Astrocyte (in vitro differentiated cells and primary cell): Measurements from ENCODE around the gene EP400. TPM values are rescaled to one million over a fixed set of nuclear protein-coding genes. Genes with fewer than 3 reads are reported as not detected.

Experiments used
- DNase-seq: peaks from one replicate; pipeline ENCODE4 v3.0.0-alpha.2; 2010; ENCODE audit warnings: low read depth
- FAIRE-seq: peaks from 2 replicates; lab custom pipeline; 2011; peaks lifted over from hg19 to GRCh38; lab: Jason Lieb, UNC
- H2AFZ ChIP-seq: 2 replicates; pipeline ENCODE4 v1.6.0; 2012; ENCODE audit warnings: low read depth, low read length, inconsistent platforms
- H3K27ac ChIP-seq: 2 replicates; pipeline ENCODE4 v1.5.1; 2011; ENCODE audit warnings: low read depth, low read length, inconsistent platforms
- H3K27me3 ChIP-seq: 2 replicates; pipeline ENCODE4 v1.6.0; 2011; ENCODE audit warnings: low read length, inconsistent platforms; ENCODE audit not compliant: insufficient read depth
- H3K36me3 ChIP-seq: 2 replicates; pipeline ENCODE4 v1.5.1; 2011; ENCODE audit warnings: low read length, inconsistent platforms; ENCODE audit not compliant: insufficient read depth
- H3K4me1 ChIP-seq: 2 replicates; pipeline ENCODE4 v1.5.1; 2011; ENCODE audit warnings: low read length, inconsistent platforms; ENCODE audit not compliant: insufficient read depth
- H3K4me2 ChIP-seq: 2 replicates; pipeline ENCODE4 v1.6.0; 2012; ENCODE audit warnings: low read length, inconsistent platforms
- H3K4me3 ChIP-seq: 2 replicates; pipeline ENCODE4 v1.5.1; 2011; ENCODE audit warnings: low read depth, mild to moderate bottlenecking, low read length, inconsistent platforms; ENCODE audit not compliant: insufficient read depth
- H3K79me2 ChIP-seq: 2 replicates; pipeline ENCODE4 v1.6.0; 2012; ENCODE audit warnings: mild to moderate bottlenecking, low read length, inconsistent platforms; ENCODE audit not compliant: insufficient read depth
- H3K9ac ChIP-seq: 2 replicates; pipeline ENCODE4 v1.6.0; 2012; ENCODE audit warnings: mild to moderate bottlenecking, low read length, inconsistent platforms
- H3K9me3 ChIP-seq: 2 replicates; pipeline ENCODE4 v1.5.1; 2012; ENCODE audit warnings: low read depth, mild to moderate bottlenecking, low read length, inconsistent platforms; ENCODE audit not compliant: insufficient read depth
- H4K20me1 ChIP-seq: 2 replicates; pipeline ENCODE4 v1.6.0; 2012; ENCODE audit warnings: low read length, inconsistent platforms; ENCODE audit not compliant: insufficient read depth
- H3K27ac Mint-ChIP-seq: one replicate; pipeline ENCODE4 v1.8.0; 2021; ENCODE audit warnings: mild to moderate bottlenecking, mixed read lengths; ENCODE audit not compliant: unreplicated experiment
- H3K27me3 Mint-ChIP-seq: one replicate; pipeline ENCODE4 v1.8.0; 2021; ENCODE audit warnings: low read depth, mixed read lengths; ENCODE audit not compliant: unreplicated experiment
- H3K36me3 Mint-ChIP-seq: one replicate; pipeline ENCODE4 v1.8.0; 2021; ENCODE audit warnings: low read depth, mixed read lengths; ENCODE audit not compliant: unreplicated experiment
- H3K4me1 Mint-ChIP-seq: one replicate; pipeline ENCODE4 v1.8.0; 2021; ENCODE audit warnings: low read depth, mixed read lengths; ENCODE audit not compliant: unreplicated experiment
- H3K4me3 Mint-ChIP-seq: one replicate; pipeline ENCODE4 v1.8.0; 2021; ENCODE audit warnings: mild to moderate bottlenecking, moderate library complexity, mixed read lengths; ENCODE audit not compliant: unreplicated experiment
- H3K9me3 Mint-ChIP-seq: one replicate; pipeline ENCODE4 v1.8.0; 2021; ENCODE audit warnings: mild to moderate bottlenecking, mixed read lengths; ENCODE audit not compliant: unreplicated experiment
- CTCF ChIP-seq: IDR thresholded peaks from 2 replicates; pipeline ENCODE4 v1.5.1; 2011; ENCODE audit warnings: low read depth, mild to moderate bottlenecking, inconsistent platforms, low read length, moderate library complexity; ENCODE audit not compliant: insufficient read depth
- EZH2 ChIP-seq: IDR thresholded peaks from 2 replicates; pipeline ENCODE4 v1.6.1; 2012; ENCODE audit warnings: mild to moderate bottlenecking, low read length, inconsistent platforms; ENCODE audit not compliant: insufficient read depth
- total RNA-seq: library from RNA; stranded (reverse); gene quantifications from 2 replicates; pipeline ENCODE4 v1.2.1, GENCODE V29; 2021

EP400 gene
- total RNA-seq, 1 donor from 2014 or later, result 39.8 TPM

GRCh38 chr12:132111654-132112304, 162.0 kb downstream of the EP400 start:
- H3K4me1 Mint-ChIP-seq, result peaks cover 6% of the 10 kb centered on the region
- Histone ChIP-seq H3K36me3 (peaks cover 14% of the 10 kb centered on the region), H3K4me3 (no peak overlapping the region), H3K4me1 (peaks cover 1% of the 10 kb centered on the region), H3K4me2 (no peak overlapping the region), H3K27me3 (no peaks in the 10 kb centered on the region), H4K20me1 (peaks cover 41% of the 10 kb centered on the region), H2AFZ (no peak overlapping the region), H3K9me3 (no peaks in the 10 kb centered on the region), H3K9ac (no peak overlapping the region), H3K79me2 (no peaks in the 10 kb centered on the region), H3K27ac (no peak overlapping the region)
- DNase-seq, result no peak
- no peaks in the 10 kb centered on the region for H3K9me3 Mint-ChIP-seq
- H3K4me3 Mint-ChIP-seq, result no peak overlapping the region
- H3K36me3 Mint-ChIP-seq, result peaks cover 21% of the 10 kb centered on the region
- TF ChIP-seq CTCF, result no peak
- no peak for TF ChIP-seq EZH2
- H3K27me3 Mint-ChIP-seq, result no peaks in the 10 kb centered on the region
- no peak for FAIRE-seq
- no peak overlapping the region for H3K27ac Mint-ChIP-seq

- Histone ChIP-seq H3K27ac (no peak overlapping the region), H3K9ac (no peak overlapping the region), H3K36me3 (peaks cover 14% of the 10 kb centered on the region), H3K4me1 (no peaks in the 10 kb centered on the region), H4K20me1 (peaks cover 23% of the 10 kb centered on the region), H3K4me2 (no peak overlapping the region), H3K9me3 (no peaks in the 10 kb centered on the region), H3K27me3 (no peaks in the 10 kb centered on the region), H3K4me3 (no peak overlapping the region), H3K79me2 (no peaks in the 10 kb centered on the region), H2AFZ (no peak overlapping the region)
- DNase-seq, result no peak
- no peak for FAIRE-seq
- Mint-ChIP-seq H3K27me3 (no peaks in the 10 kb centered on the region), H3K4me1 (peaks cover 4% of the 10 kb centered on the region), H3K4me3 (no peak overlapping the region), H3K36me3 (peaks cover 14% of the 10 kb centered on the region), H3K9me3 (no peaks in the 10 kb centered on the region), H3K27ac (peak overlapping the region; percentile 12)
- TF ChIP-seq EZH2, result no peak
- no peak for TF ChIP-seq CTCF
Observed at GRCh38 chr12:132114667-132115066, 164.9 kb downstream of the EP400 start.

- peaks cover 13% of the 10 kb centered on the region for H3K36me3 Mint-ChIP-seq
- TF ChIP-seq EZH2 (no peak), CTCF (no peak)
- FAIRE-seq (no peak), DNase-seq (no peak)
- H3K4me1 Mint-ChIP-seq, result no peaks in the 10 kb centered on the region
- Histone ChIP-seq H3K9me3 (no peaks in the 10 kb centered on the region), H3K27ac (no peak overlapping the region), H3K36me3 (peaks cover 10% of the 10 kb centered on the region), H3K79me2 (no peaks in the 10 kb centered on the region), H3K27me3 (no peaks in the 10 kb centered on the region), H3K4me3 (no peak overlapping the region), H2AFZ (no peak overlapping the region), H3K4me1 (no peaks in the 10 kb centered on the region), H3K4me2 (no peak overlapping the region), H3K9ac (no peak overlapping the region), H4K20me1 (peaks cover 19% of the 10 kb centered on the region)
- H3K27me3 Mint-ChIP-seq, result no peaks in the 10 kb centered on the region
- no peak overlapping the region for H3K4me3 Mint-ChIP-seq
- H3K27ac Mint-ChIP-seq, result no peak overlapping the region
- H3K9me3 Mint-ChIP-seq, result no peaks in the 10 kb centered on the region
Observed at GRCh38 chr12:132115500-132115899, 165.8 kb downstream of the EP400 start.
